ENCODE measurements around the gene CTIF.

CTIF gene

GRCh38 chr18:48669991-48670750, 131.3 kb downstream of the CTIF start:
- no peak for DNase-seq

GRCh38 chr18:48670751-48671560, 132.1 kb downstream of the CTIF start:
- no peak for DNase-seq

GRCh38 chr18:48671561-48671945, 132.7 kb downstream of the CTIF start:
- DNase-seq = no peak

GRCh38 chr18:48672671-48673340, 134.0 kb downstream of the CTIF start:
- no peak for DNase-seq

DNA sequence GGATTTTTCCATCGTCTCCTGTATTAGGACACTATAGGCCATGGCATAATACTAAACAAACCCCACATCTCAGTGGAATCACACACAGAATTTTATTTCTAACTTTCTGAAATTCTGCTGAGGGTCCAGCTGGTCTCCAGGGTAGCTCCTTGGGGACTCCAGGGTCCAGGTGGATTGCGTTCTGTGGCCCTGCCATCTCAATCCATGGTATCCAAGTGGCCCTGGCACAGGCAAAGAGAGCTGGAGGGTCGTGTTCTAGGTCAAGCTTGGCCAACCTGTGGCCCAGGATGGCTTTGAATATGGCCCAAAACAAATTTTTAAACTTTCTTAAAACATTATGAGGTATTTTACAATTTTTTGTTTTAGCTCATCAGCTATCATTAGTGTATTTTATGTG, 134.6 kb downstream of the CTIF start:
- no peak for DNase-seq

DNA sequence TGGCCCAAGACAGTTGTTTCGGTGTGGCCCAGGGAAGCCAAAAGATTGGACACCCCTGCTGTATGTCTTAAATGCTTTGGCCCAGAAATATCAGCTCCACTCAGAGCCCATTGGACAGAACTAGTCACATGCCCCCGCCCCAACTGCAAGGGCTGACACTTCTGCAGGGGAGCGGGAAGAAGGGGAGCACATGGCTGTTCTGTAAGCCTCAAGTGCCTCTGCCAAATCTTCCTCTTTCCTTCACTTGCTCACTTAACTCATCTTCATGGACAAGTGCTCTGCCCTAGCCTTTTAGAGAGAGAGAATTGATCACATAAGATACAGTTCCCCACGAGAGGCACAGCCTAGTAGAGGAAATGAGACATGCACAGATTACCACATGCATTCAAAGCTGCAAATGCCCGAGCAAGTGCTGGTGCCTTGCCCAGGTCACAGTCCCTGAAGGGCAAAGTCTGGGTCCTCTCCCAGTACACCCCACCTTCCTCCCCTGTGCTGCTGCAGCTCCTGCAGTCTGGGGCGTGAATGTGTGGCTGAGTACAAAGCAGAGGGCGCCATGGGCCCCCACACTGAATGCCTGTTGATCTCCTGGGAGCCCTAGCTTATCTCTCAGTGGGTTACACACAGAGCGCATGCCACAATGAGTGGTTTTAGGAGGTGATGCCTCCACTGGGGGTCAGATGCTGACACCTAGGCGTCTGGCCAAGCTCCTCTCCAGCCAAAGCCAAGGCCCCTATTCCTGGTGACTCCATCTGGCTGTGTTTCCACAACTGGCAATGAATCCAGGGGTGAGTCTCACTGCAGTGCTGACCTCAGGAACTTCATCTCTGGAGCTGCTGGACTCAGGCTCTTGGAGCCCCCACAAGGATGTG, 135.3 kb downstream of the CTIF start:
- DNase-seq = no peak

DNA sequence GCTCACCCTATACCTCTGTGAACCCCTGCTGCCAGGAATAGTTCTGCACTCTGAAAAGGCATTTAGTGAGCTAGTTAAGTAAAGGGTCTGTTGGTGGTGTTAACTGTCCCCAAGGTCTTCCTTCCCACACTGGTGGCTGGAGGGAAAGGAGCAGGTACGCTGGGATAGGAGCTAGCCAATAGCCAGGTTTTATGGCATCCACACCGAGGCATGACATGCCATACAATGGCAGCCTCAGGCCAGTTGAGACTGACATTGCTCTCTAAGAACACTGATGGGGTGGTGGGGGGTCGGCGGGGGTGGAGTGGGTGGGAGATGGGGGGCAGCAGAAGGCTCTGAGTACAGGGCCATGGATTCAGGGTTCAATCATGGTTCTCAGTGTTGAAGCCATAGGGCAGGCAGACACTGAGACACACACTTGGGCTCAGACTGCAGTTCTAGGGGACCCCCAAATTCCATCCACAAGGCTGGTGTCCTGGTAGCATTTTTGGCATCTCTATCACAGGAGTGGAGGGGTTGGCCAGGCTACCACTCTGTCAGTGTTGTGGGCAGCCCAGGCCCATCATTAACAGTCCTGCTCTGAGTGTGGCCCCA, 136.0 kb downstream of the CTIF start:
- no peak for DNase-seq

GRCh38 chr18:48675352-48675761, 136.5 kb downstream of the CTIF start:
- peak; percentile 34 for DNase-seq

DNA sequence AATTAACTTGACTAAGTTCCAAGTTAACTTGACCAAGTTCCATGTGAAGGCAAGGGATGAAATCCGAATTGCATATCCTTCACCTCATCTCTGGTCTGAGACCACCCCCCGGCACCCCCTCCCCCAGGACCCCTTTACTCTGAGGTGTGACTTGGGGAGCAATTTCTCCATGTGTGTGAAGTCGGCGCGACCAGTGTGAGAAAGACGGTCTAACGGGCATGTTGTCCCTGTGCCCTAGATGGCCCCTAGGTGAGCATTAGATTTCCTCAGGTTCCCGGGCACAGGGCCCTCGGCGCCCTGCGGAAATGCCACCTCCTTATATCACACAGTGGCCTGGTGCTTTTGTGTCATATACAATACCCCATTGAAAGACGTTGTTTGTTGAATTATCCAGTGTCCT, 137.1 kb downstream of the CTIF start:
- DNase-seq = no peak

DNA sequence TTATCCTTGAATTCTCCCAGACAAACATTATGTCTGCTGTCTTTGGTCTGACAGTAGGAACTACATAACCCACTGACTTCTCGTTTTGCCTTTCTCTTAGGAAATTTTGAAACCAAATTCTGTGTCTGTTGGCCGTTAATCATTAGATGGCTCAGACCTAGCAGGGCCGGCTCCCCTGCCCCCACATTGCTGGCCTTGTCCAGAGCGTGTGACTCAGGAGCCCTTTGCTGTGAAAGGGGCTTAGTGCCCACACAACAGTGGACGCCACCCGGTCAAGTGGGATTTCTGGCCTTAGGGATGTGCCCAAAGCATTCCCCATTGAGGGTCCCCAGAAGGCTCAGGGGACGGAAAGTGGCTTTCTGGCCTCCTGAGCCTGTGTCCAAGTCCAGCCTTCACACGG, 137.5 kb downstream of the CTIF start:
- DNase-seq = no peak

- DNase-seq = peak; percentile 28
These were observed 138.0 kb downstream of the CTIF start for GRCh38 chr18:48676756-48677368.

DNA sequence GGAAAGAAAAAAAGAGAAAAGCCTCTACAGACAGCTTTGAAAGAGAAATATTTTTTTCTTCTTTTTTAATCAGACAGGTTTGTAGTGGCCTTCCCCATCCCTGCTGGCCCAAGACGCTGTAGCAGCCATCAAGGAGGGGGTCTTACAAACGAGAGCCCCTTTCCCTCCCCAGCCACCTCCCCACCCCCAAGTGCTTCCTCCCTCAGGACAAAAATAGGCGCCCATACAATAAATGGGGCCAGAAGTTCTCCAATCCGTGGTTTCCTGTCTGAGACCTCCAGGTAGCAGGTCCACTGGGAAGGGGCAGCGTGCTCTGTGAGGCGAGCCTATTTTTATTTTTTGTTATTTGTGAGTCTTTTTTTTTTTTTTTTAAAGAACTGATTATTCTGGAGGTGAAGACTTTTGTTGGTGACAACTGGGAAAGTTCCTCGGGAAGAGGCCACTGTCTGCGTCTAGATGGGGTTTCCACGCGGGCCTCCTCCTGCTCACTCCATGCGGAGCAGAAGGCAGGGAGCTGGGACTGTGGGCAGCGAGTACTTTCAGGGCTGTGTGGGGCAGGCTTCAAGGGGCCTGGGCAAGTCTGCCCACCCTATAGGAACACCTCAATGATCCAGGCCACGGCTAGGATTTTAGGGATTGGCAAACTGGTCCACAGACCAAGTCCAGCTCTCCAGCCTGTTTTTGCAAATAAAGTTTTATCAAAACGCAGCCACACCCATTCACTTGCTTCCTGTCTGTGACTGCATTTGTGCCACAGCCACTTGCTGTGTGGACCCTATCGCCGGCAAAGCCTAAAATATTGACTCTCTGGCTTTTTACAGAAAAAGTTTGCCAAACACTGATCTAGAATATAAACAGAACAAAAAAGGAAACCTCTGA, 139.6 kb downstream of the CTIF start:
- DNase-seq = no peak

DNA sequence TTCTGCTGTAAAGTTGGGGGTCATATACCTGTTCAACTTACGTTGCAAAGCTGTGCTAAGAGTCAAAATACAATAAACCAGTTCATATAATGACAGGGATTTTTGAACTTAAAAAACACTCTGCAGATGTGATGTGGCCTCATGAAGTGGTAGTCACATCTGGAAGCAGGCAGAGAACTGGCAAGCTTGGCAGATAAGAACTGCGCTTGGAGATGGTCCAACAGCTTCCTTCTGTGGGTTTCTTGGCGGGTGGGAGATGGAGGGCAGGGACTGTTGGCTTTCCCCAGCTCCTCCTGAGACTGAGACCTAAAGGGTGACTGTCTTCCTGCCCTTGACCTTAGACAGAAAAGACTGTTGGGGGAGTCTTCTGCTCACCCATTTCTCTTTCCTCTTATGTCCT, 140.4 kb downstream of the CTIF start:
- no peak for DNase-seq

DNA sequence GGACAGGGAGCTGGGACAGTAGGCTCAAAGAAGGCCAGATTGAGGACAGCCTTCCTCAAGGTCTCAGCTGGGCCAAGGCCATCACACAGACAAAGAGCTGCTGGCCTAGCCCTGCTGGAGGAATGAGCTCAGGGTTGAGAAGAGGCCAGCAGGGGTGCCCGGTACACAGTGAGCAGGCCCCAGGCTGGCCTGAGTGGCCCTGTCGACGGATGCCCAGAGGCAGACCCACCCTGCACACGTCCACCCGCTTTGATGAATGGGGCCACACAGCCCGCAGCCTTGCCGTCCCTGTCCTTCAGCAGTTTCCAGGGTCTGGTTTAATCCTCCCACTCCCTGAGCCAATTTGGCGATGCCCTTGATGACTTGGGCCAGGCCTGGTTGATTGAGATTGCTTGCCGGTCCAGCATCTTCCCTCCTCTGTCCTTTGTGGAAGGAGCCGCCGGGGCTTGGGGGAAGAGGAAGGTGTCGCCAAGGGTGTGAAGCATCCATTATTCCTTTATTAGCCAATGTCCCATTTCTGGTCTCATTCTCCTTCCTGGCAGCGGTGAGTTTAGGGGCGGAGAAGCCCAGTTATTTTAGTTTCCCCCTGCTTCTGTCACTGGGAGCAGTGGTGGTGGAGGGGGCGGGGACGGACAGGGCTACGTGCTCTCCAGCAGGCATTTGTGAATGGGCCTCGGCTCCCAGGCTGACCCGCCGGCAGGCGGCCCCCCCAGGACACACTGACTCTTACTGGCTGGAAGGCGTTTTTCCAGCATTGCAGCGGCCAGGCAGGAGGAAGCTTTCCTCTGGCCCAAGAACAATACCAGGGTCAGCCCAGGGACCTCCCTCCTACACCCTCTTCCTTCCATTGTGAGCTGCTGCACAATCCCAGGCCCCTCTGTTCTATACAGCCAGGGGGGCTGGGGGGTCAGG, 141.8 kb downstream of the CTIF start:
- DNase-seq = no peak

DNA sequence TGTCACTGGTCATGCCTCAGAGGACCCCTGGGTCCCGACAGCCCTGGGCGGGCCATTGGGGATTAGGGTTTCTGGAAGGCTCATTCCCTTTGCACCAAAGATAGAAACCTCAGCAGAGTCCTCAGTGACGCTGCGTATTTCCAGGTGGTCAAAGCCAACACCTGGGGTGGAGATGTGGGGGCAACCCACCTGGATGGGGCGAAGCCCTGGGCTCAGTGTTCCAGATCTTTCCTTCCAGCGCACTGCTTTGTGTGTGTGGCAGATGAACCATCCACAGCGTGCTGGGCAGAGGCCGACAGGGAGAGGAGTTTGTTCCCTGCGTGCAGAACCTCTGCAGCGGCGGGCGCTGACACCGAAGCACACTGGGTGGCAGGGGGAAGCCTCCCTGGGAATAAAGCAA, 143.9 kb downstream of the CTIF start:
- DNase-seq = no peak

DNA sequence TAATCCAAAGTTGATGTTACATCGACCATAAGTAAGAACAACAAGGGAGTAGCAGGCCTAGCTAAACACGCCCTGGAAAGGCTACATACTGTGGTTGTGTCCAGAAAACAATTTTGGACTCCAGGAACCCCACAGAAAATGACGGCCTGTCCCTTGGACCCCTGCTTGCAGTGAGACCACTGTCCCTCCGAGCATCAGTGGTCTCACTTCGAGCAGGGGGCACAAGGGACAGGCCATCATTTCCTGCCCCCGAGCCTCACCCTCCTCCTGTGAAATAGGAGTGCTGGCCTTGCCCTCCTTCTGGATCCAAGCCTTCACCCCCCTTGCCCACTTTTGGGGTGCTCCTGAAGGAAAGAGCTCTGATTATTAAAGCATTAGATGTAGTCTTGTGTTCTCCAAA, 144.4 kb downstream of the CTIF start:
- DNase-seq = no peak

DNA sequence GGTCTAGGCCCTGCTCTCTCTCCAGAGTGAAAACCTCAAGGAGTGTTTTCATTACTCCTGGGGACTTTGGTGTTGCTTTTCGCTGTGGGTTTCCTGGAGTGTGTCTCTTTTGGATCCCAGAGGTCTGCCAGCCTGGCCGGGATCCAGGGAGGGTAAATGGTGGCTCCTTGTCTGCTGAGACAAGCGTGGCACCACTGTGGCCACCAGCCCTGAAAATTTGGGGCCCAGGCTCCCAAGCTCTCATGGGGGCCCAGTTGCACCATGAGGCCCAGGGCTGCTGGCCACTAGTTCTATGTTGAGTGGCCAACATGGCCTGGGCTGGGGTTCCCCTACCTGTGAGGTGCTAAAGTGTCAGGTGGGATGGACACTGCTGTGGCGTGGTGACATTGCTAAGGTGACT, 144.8 kb downstream of the CTIF start:
- DNase-seq = no peak

GRCh38 chr18:48687346-48688042, 148.7 kb downstream of the CTIF start:
- no peak for DNase-seq

DNA sequence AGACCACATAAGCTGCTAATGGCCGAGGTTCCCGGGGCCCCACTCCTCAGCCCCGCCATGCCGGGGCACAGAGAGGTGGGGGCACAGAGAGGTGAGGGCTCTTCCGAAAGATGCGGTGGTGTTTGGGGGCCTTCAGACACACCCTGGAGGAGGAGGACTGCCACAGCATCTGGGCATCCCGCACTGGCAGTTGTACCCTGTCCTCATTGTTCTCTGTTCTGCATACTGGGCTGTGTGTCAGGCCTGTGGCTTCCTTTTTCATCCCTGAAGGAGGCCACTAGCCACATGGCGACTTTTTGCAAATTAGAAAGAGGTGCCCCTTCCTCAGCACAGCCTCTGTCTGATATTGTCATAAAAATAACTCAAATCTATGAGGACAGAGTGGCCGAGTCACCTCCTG, 150.1 kb downstream of the CTIF start:
- no peak for DNase-seq
